IMR-90 (cell line): ENCODE results near the gene LY6G5C.

ENCODE experiments used
- BHLHE40 ChIP-seq: fragments of 150-350 bp; IDR thresholded peaks from 2 replicates; pipeline ENCODE4 v1.6.1; 2016; ENCODE audit warnings: mild to moderate bottlenecking, low read depth, low read length
- FOS ChIP-seq: fragments of 150-350 bp; IDR thresholded peaks from 2 replicates; pipeline ENCODE4 v1.6.1; 2016; ENCODE audit warnings: low read depth, low read length
- MAFK ChIP-seq: IDR thresholded peaks from 2 replicates; pipeline ENCODE4 v1.6.1; 2012; ENCODE audit warnings: low read depth, low read length, improper control_type of control experiment
- MXI1 ChIP-seq: IDR thresholded peaks from 2 replicates; pipeline ENCODE4 v1.6.1; 2012; ENCODE audit warnings: low read depth, mild to moderate bottlenecking, low read length, moderate library complexity, borderline replicate concordance
- NFE2L2 ChIP-seq: fragments of 150-350 bp; IDR thresholded peaks from 2 replicates; pipeline ENCODE4 v1.6.1; 2016; ENCODE audit warnings: low read depth, mild to moderate bottlenecking, low read length
- POLR2A ChIP-seq: IDR thresholded peaks from 2 replicates; pipeline ENCODE4 v1.6.1; 2012; ENCODE audit warnings: mild to moderate bottlenecking, low read depth, low read length
- RAD21 ChIP-seq: IDR thresholded peaks from 2 replicates; pipeline ENCODE4 v1.6.1; 2012; ENCODE audit warnings: low read length, improper control_type of control experiment
- SMC3 ChIP-seq: fragments of 150-350 bp; IDR thresholded peaks from 2 replicates; pipeline ENCODE4 v1.6.1; 2016; ENCODE audit warnings: low read depth, mild to moderate bottlenecking, antibody characterized with exemption, low read length, moderate library complexity
- TF ChIP-seq, protein P1 (sequence below): conservative IDR thresholded peaks from 2 replicates; pipeline ENCODE4 v1.5.1; 2012; ENCODE audit warnings: mild to moderate bottlenecking, low read depth, low read length, improper control_type of control experiment
- TF ChIP-seq, protein P2 (sequence below): fragments of 150-350 bp; IDR thresholded peaks from 2 replicates; pipeline ENCODE4 v1.6.1; 2017; ENCODE audit warnings: mild to moderate bottlenecking, antibody characterized with exemption, low read length, low read depth

DNA sequence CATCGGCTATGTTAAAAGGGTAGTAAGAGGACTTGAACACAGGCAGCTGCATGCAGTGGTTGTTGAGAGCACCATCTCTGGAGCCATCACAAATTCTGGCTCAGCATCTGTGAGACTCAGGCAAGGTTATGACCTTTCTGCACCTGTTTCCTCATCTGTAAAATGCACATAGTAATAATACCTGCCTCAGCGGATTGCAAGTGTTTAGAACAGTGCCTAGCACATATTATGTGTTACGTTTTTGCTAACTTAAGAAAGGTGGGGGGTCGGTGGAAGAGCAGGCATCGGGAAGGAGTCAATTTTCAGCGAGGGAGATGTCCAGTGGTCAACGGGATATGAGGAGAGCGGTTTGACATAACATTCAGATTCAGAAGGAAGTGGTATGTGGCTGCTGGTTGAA, 2.9 kb downstream of the LY6G5C start:
- TF ChIP-seq BHLHE40, result no peak
- TF ChIP-seq, protein P1, sequence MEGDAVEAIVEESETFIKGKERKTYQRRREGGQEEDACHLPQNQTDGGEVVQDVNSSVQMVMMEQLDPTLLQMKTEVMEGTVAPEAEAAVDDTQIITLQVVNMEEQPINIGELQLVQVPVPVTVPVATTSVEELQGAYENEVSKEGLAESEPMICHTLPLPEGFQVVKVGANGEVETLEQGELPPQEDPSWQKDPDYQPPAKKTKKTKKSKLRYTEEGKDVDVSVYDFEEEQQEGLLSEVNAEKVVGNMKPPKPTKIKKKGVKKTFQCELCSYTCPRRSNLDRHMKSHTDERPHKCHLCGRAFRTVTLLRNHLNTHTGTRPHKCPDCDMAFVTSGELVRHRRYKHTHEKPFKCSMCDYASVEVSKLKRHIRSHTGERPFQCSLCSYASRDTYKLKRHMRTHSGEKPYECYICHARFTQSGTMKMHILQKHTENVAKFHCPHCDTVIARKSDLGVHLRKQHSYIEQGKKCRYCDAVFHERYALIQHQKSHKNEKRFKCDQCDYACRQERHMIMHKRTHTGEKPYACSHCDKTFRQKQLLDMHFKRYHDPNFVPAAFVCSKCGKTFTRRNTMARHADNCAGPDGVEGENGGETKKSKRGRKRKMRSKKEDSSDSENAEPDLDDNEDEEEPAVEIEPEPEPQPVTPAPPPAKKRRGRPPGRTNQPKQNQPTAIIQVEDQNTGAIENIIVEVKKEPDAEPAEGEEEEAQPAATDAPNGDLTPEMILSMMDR, result no peak
- TF ChIP-seq, protein P2, sequence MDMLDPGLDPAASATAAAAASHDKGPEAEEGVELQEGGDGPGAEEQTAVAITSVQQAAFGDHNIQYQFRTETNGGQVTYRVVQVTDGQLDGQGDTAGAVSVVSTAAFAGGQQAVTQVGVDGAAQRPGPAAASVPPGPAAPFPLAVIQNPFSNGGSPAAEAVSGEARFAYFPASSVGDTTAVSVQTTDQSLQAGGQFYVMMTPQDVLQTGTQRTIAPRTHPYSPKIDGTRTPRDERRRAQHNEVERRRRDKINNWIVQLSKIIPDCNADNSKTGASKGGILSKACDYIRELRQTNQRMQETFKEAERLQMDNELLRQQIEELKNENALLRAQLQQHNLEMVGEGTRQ, result no peak
- no peak for TF ChIP-seq NFE2L2
- no peak for TF ChIP-seq RAD21
- no peak for TF ChIP-seq POLR2A
- TF ChIP-seq SMC3, result no peak
- TF ChIP-seq MXI1, result no peak
- TF ChIP-seq FOS, result no peak
- no peak for TF ChIP-seq MAFK
